Neural cell (in vitro differentiated cells): Measurements from ENCODE around the gene CRB2. TPM values are rescaled to one million over a fixed set of nuclear protein-coding genes. Genes with fewer than 3 reads are reported as not detected.

Experiments used
- H2AFZ ChIP-seq: fragments of 200-600, 300-800 bp; sonication (generic), shearing (Covaris generic); 2 replicates; pipeline ENCODE4 v1.6.0; 2014; ENCODE audit warnings: low read depth, mild to moderate bottlenecking, antibody characterized with exemption, low read length, moderate library complexity
- H3F3A ChIP-seq: fragments of 200-600 bp; shearing (Covaris generic); 2 replicates; pipeline ENCODE4 v1.6.1; 2016; ENCODE audit warnings: mild to moderate bottlenecking, moderate library complexity, mixed read lengths, antibody characterized with exemption, low read length; ENCODE audit not compliant: insufficient read depth, poor library complexity, severe bottlenecking
- H3K27ac ChIP-seq: fragments of 200-600, 300-800 bp; sonication (generic), shearing (Covaris generic); 2 replicates; pipeline ENCODE4 v1.5.1; 2014; ENCODE audit warnings: mild to moderate bottlenecking, low read length, moderate library complexity
- H3K27me3 ChIP-seq: fragments of 300-800, 200-600 bp; sonication (generic), shearing (Covaris generic); 2 replicates; pipeline ENCODE4 v1.6.0; 2014; ENCODE audit warnings: mild to moderate bottlenecking, low read depth, low read length, moderate library complexity; ENCODE audit not compliant: insufficient read depth
- H3K36me3 ChIP-seq: fragments of 300-800, 200-600 bp; sonication (generic), shearing (Covaris generic); 2 replicates; pipeline ENCODE4 v1.5.1; 2014; ENCODE audit warnings: mild to moderate bottlenecking, antibody characterized with exemption, low read length, moderate library complexity; ENCODE audit not compliant: insufficient read depth
- H3K4me2 ChIP-seq: fragments of 300-800, 200-600 bp; sonication (generic), shearing (Covaris generic); 2 replicates; pipeline ENCODE4 v1.6.0; 2014; ENCODE audit warnings: mild to moderate bottlenecking, low read length
- H3K4me3 ChIP-seq: fragments of 300-800, 200-600 bp; sonication (generic), shearing (Covaris generic); 2 replicates; pipeline ENCODE4 v1.5.1; 2014; ENCODE audit warnings: mild to moderate bottlenecking, low read length, moderate library complexity
- H3K79me2 ChIP-seq: fragments of 200-600 bp; shearing (Covaris generic); replicated peaks from 2 replicates; pipeline ENCODE4 v1.6.0; 2014; ENCODE audit warnings: mild to moderate bottlenecking, low read length, moderate library complexity; ENCODE audit not compliant: insufficient read depth
- H3K9ac ChIP-seq: fragments of 300-800, 200-600 bp; sonication (generic), shearing (Covaris generic); 2 replicates; pipeline ENCODE4 v1.6.1; 2016; ENCODE audit warnings: mild to moderate bottlenecking, low read length, mixed read lengths
- H3K9me2 ChIP-seq: fragments of 200-600 bp; shearing (Covaris generic); 2 replicates; pipeline ENCODE4 v1.6.1; 2016; ENCODE audit warnings: mild to moderate bottlenecking, low read length, mixed read lengths; ENCODE audit not compliant: insufficient read depth
- H3K9me3 ChIP-seq: fragments of 200-600, 300-800 bp; sonication (generic), shearing (Covaris generic); 2 replicates; pipeline ENCODE4 v1.6.1; 2016; ENCODE audit warnings: mild to moderate bottlenecking, mixed run types, low read length, moderate library complexity, mixed read lengths
- H4K20me1 ChIP-seq: fragments of 200-600 bp; shearing (Covaris generic); 2 replicates; pipeline ENCODE4 v1.6.1; 2016; ENCODE audit warnings: mild to moderate bottlenecking, mixed run types; ENCODE audit not compliant: insufficient read depth
- CTCF ChIP-seq: fragments of 450-650 bp; IDR thresholded peaks from 2 replicates; pipeline ENCODE4 v1.5.1; 2014; ENCODE audit warnings: antibody characterized with exemption, mild to moderate bottlenecking, moderate library complexity; ENCODE audit not compliant: poor library complexity, severe bottlenecking
- EP300 ChIP-seq: fragments of 450-650 bp; conservative IDR thresholded peaks from 2 replicates; pipeline ENCODE4 v1.6.1; 2014; ENCODE audit warnings: antibody characterized with exemption, mild to moderate bottlenecking, moderate library complexity; ENCODE audit not compliant: poor library complexity, severe bottlenecking
- EZH2 ChIP-seq: fragments of 200-600, 300-800 bp; shearing (Covaris generic), sonication (generic); IDR thresholded peaks from 2 replicates; pipeline ENCODE4 v1.6.1; 2014; ENCODE audit warnings: antibody characterized with exemption, low read length, borderline replicate concordance, mild to moderate bottlenecking; ENCODE audit not compliant: insufficient read depth, poor library complexity, severe bottlenecking
- MXI1 ChIP-seq: fragments of 450-650 bp; conservative IDR thresholded peaks from 2 replicates; pipeline ENCODE4 v1.6.1; 2014; ENCODE audit warnings: antibody characterized with exemption, mild to moderate bottlenecking; ENCODE audit not compliant: poor library complexity, severe bottlenecking
- POLR2AphosphoS5 ChIP-seq: IDR thresholded peaks from 2 replicates; pipeline ENCODE4 v1.6.1; 2012
- RAD21 ChIP-seq: fragments of 450-650 bp; conservative IDR thresholded peaks from 2 replicates; pipeline ENCODE4 v1.6.1; 2014; ENCODE audit warnings: antibody characterized with exemption, mild to moderate bottlenecking, moderate library complexity
- SMC3 ChIP-seq: fragments of 450-650 bp; conservative IDR thresholded peaks from 2 replicates; pipeline ENCODE4 v1.6.1; 2014; ENCODE audit warnings: antibody characterized with exemption, mild to moderate bottlenecking, moderate library complexity; ENCODE audit not compliant: poor library complexity
- TAF1 ChIP-seq: IDR thresholded peaks from 2 replicates; pipeline ENCODE4 v1.6.1; 2012; ENCODE audit warnings: low read depth
- polyA plus RNA-seq: library from polyadenylated mRNA; depleted of rRNA; stranded (reverse); fragments of >200 nt; gene quantifications from 2 replicates; pipeline ENCODE4 v1.2.3, GENCODE V29; 2014
- TF ChIP-seq, protein P1 (sequence below): IDR thresholded peaks from 2 replicates; pipeline ENCODE4 v1.6.1; 2012; ENCODE audit warnings: borderline replicate concordance

Gene CRB2
- polyA plus RNA-seq, 1 donor from 2014 or later, result 0.32 TPM

- Histone ChIP-seq H3K9ac (no peak overlapping the region), H3F3A (no peaks in the 10 kb centered on the region), H3K9me3 (peaks cover 3% of the 10 kb centered on the region), H3K27me3 (no peaks in the 10 kb centered on the region), H3K79me2 (no peaks in the 10 kb centered on the region), H3K9me2 (no peaks in the 10 kb centered on the region), H2AFZ (no peak overlapping the region), H3K36me3 (no peaks in the 10 kb centered on the region), H3K27ac (no peak overlapping the region), H3K4me3 (no peak overlapping the region), H4K20me1 (no peaks in the 10 kb centered on the region), H3K4me2 (no peak overlapping the region)
- TF ChIP-seq EZH2, result no peak
- no peak for TF ChIP-seq MXI1
- no peak for TF ChIP-seq POLR2AphosphoS5
- TF ChIP-seq CTCF, result no peak
- TF ChIP-seq SMC3, result no peak
- no peak for TF ChIP-seq TAF1
- TF ChIP-seq EP300, result no peak
- TF ChIP-seq, protein P1, sequence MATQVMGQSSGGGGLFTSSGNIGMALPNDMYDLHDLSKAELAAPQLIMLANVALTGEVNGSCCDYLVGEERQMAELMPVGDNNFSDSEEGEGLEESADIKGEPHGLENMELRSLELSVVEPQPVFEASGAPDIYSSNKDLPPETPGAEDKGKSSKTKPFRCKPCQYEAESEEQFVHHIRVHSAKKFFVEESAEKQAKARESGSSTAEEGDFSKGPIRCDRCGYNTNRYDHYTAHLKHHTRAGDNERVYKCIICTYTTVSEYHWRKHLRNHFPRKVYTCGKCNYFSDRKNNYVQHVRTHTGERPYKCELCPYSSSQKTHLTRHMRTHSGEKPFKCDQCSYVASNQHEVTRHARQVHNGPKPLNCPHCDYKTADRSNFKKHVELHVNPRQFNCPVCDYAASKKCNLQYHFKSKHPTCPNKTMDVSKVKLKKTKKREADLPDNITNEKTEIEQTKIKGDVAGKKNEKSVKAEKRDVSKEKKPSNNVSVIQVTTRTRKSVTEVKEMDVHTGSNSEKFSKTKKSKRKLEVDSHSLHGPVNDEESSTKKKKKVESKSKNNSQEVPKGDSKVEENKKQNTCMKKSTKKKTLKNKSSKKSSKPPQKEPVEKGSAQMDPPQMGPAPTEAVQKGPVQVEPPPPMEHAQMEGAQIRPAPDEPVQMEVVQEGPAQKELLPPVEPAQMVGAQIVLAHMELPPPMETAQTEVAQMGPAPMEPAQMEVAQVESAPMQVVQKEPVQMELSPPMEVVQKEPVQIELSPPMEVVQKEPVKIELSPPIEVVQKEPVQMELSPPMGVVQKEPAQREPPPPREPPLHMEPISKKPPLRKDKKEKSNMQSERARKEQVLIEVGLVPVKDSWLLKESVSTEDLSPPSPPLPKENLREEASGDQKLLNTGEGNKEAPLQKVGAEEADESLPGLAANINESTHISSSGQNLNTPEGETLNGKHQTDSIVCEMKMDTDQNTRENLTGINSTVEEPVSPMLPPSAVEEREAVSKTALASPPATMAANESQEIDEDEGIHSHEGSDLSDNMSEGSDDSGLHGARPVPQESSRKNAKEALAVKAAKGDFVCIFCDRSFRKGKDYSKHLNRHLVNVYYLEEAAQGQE, result no peak
- no peak for TF ChIP-seq RAD21
Observed at GRCh38 chr9:123391946-123392345, 35.9 kb downstream of the CRB2 start.

DNA sequence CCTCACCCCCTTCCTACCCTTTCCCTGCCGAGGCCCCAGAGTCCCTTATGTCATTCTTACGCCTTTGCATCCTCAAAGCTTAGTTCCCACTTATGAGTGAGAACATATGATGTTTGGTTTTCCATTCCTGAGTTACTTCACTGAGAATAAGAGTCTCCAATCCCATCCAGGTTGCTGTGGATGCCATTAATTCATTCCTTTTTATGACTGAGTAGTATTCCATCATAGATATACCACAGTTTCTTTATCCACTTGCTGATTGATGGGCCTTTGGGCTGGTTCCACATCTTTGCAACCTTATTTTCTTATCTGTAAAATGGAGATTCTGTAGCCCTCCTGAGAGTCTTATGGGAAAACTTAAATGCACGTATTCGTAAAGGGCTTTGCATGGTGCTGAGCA is 36.8 kb downstream of the CRB2 start:
- Histone ChIP-seq H3K79me2 (no peaks in the 10 kb centered on the region), H3K27me3 (no peaks in the 10 kb centered on the region), H3K4me2 (no peak overlapping the region), H3K9ac (no peak overlapping the region), H3K4me3 (no peak overlapping the region), H3F3A (no peaks in the 10 kb centered on the region), H3K9me2 (no peaks in the 10 kb centered on the region), H2AFZ (no peak overlapping the region), H3K27ac (no peak overlapping the region), H3K36me3 (no peaks in the 10 kb centered on the region), H3K9me3 (peaks cover 3% of the 10 kb centered on the region), H4K20me1 (no peaks in the 10 kb centered on the region)
- TF ChIP-seq EZH2 (no peak), EP300 (no peak), CTCF (no peak), POLR2AphosphoS5 (no peak)
